WTC11 (cell line): ENCODE measurements around the gene RHEB.

Experiments
- ATF3 ChIP-seq: sonication (generic); formaldehyde crosslinking; conservative IDR thresholded peaks from 2 replicates; pipeline ENCODE4 v1.8.1; 2022; ENCODE audit warnings: mild to moderate bottlenecking, missing genetic modification reagents
- CREB1 ChIP-seq: sonication (generic); formaldehyde crosslinking; IDR thresholded peaks from 2 replicates; pipeline ENCODE4 v1.8.0; 2023; ENCODE audit warnings: mild to moderate bottlenecking, missing genetic modification reagents
- CTCF ChIP-seq: fragments of 200-600 bp; IDR thresholded peaks from 2 replicates; pipeline ENCODE4 v1.8.0; 2022; ENCODE audit warnings: antibody characterized with exemption
- E2F1 ChIP-seq: sonication (generic); formaldehyde crosslinking; IDR thresholded peaks from 2 replicates; pipeline ENCODE4 v1.8.0; 2022; ENCODE audit warnings: mild to moderate bottlenecking, missing genetic modification reagents
- ELF4 ChIP-seq: sonication (generic); formaldehyde crosslinking; IDR thresholded peaks from 2 replicates; pipeline ENCODE4 v1.8.1; 2022; ENCODE audit warnings: low read depth, mild to moderate bottlenecking, moderate library complexity, missing genetic modification reagents
- MLX ChIP-seq: sonication (generic); formaldehyde crosslinking; IDR thresholded peaks from 2 replicates; pipeline ENCODE4 v1.8.1; 2023; ENCODE audit warnings: mild to moderate bottlenecking, missing genetic modification reagents, moderate library complexity
- MXD4 ChIP-seq: fragments of 250-450 bp; sonication (Bioruptor Pico); IDR thresholded peaks from 2 replicates; pipeline ENCODE4 v1.8.0; 2021; ENCODE audit warnings: mild to moderate bottlenecking, moderate library complexity, borderline replicate concordance

- TF ChIP-seq E2F1 (peak; percentile 85), CTCF (no peak), MLX (no peak), ATF3 (CRISPR knock-in tag) (no peak), ELF4 (no peak), MXD4 (CRISPR knock-in tag) (no peak), CREB1 (CRISPR knock-in tag) (0 out of 2 replicates have a peak, but pooled peaks have one; percentile 55)
Measured at GRCh38 chr7:151519765-151520418, at the start of gene RHEB.
